ENCODE results near the gene EFNB1. TPM values are rescaled to one million over a fixed set of nuclear protein-coding genes. Genes with fewer than 3 reads are reported as not detected.

The EFNB1 gene
- total RNA-seq, 2 donors from 2014 or later, result 77.9 to 92.2 TPM

DNA sequence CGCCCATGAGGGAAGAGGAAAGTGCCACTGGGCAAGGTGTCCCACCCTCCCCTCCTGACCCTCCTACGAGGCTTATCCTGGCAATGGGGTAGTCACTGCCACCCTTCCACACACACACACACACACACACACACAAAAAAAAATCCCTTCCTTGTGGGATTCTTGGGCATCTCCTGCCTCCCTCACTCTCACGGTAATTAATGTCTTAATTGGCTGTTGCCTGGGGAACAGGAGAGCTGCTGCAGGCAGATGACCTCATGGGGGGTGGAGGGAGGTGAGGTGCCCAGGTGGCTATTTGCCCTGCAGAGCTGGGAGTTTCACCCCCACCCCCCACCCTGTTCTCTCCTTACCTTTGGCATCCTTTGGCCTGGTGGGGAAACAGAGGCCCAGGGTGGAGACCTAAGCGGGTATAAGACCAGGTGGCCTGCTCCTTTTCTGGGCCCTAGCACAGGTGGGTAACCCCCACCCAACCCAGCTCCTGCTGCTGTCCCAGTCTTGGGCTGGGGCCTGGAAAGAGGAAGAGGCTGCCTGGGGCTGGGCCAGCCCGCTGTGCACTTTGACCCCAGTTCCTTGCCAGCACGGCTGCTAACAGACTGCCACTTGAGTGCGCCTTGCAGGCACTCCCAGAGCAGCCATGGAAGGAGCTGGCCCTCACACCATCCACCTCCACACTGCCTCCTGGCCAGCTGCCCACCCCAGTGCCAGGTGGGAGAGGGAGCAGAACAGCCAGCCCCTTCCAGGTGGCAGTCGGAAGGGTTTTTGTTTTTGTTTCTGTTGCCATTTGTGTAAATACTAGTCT is 12.6 kb downstream of the EFNB1 start:
- DNase-seq, result peak; percentile 88
- peak overlapping the region in 1 of 2 donors; percentile 57 for H3K9ac ChIP-seq (ENCODE audit: low read depth in 2 of 2, low read length in 2 of 2)
- no peaks in the 10 kb centered on the region for H3K36me3 ChIP-seq
- H3K4me3 ChIP-seq, result no peak overlapping the region
- peaks cover 14% of the 10 kb centered on the region for H3K4me1 ChIP-seq
- TF ChIP-seq, protein P1, sequence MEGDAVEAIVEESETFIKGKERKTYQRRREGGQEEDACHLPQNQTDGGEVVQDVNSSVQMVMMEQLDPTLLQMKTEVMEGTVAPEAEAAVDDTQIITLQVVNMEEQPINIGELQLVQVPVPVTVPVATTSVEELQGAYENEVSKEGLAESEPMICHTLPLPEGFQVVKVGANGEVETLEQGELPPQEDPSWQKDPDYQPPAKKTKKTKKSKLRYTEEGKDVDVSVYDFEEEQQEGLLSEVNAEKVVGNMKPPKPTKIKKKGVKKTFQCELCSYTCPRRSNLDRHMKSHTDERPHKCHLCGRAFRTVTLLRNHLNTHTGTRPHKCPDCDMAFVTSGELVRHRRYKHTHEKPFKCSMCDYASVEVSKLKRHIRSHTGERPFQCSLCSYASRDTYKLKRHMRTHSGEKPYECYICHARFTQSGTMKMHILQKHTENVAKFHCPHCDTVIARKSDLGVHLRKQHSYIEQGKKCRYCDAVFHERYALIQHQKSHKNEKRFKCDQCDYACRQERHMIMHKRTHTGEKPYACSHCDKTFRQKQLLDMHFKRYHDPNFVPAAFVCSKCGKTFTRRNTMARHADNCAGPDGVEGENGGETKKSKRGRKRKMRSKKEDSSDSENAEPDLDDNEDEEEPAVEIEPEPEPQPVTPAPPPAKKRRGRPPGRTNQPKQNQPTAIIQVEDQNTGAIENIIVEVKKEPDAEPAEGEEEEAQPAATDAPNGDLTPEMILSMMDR (IDR thresholded peaks at IDR 0.05), result no peak
- H3K27ac ChIP-seq, result peak overlapping the region; percentile 66
- H3K9me3 ChIP-seq, result no peaks in the 10 kb centered on the region
- intact Hi-C loops (cut with DNase I), result no loop called here
- no peaks in the 10 kb centered on the region for H3K27me3 ChIP-seq

DNA sequence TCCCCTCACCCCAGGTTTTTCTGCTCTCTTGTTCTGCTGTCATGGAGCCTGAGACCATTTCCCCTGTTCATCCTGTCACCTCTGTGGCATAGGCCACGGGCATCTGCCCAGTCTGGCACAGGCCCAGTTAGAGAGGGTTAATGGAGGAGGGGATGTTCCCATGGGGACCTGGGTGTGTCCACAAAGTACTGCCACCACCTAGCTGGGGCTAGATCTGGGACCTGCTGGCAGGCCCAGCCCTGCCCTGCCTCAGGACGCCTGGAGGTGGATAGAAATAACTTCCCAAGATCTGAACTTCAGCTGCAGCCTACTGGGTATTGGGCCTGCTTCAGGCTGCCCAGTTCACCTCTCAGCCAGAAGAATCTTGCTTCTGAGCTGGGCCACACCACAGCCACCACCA is 13.5 kb downstream of the EFNB1 start:
- intact Hi-C loops (cut with DNase I), result no loop called here
- Histone ChIP-seq H3K27me3 (no peaks in the 10 kb centered on the region), H3K27ac (peak overlapping the region; percentile 66), H3K9ac (ENCODE audit: low read depth in 2 of 2, low read length in 2 of 2) (peak overlapping the region in 1 of 2 donors; percentile 66), H3K4me3 (no peak overlapping the region), H3K36me3 (no peaks in the 10 kb centered on the region), H3K9me3 (no peaks in the 10 kb centered on the region), H3K4me1 (peaks cover 14% of the 10 kb centered on the region)
- TF ChIP-seq, protein P1 (IDR thresholded peaks at IDR 0.05), result no peak
- DNase-seq, result peak; percentile 77

DNA sequence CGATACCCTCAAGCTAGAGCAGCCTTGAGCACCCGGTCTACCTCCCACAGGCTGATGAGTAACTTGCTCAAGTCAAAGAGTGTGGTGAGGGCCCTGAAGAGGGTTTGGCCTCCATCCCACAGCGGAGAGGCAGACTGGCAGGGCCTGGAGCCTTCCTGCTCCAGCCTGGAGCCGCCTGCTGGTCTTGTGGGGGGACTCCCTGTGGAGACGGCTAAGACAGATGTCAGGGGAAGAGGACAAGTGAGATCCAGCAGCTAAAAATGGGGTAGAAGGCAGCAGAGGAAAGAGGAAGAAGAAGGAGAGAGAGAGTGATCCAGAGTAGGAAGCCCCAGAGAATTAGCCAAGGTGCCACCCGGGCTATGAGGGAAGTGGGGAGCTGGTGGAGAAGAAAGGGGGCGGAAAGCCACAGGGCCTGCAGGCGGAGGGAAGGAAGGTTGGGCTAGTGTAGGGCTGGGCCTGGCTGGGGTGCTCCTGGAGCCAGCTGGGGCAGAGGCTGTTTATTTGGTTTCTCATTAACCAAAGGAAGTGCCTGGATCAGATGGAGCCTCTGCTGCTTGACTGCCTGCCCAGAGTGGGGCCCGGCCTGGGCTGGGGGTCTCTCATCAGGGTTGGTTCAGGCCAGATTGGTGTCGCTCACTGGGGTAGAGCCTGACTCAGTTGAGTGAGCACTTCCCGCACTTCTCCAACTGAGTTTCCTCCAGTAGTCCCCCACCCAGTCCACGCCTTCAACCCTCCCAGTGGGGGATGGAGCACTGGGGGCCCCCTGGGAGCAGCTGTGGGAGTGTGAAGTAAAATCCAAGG is 14.2 kb downstream of the EFNB1 start:
- no peaks in the 10 kb centered on the region for H3K27me3 ChIP-seq
- no peaks in the 10 kb centered on the region for H3K36me3 ChIP-seq
- peak; percentile 64 for DNase-seq
- H3K4me1 ChIP-seq, result peaks cover 14% of the 10 kb centered on the region
- TF ChIP-seq, protein P1 (IDR thresholded peaks at IDR 0.05), result no peak
- H3K27ac ChIP-seq, result peak overlapping the region; percentile 66
- peak overlapping the region in 1 of 2 donors; percentile 66 for H3K9ac ChIP-seq (ENCODE audit: low read depth in 2 of 2, low read length in 2 of 2)
- intact Hi-C loops (cut with DNase I), result no loop called here
- no peaks in the 10 kb centered on the region for H3K9me3 ChIP-seq
- no peak overlapping the region for H3K4me3 ChIP-seq

DNA sequence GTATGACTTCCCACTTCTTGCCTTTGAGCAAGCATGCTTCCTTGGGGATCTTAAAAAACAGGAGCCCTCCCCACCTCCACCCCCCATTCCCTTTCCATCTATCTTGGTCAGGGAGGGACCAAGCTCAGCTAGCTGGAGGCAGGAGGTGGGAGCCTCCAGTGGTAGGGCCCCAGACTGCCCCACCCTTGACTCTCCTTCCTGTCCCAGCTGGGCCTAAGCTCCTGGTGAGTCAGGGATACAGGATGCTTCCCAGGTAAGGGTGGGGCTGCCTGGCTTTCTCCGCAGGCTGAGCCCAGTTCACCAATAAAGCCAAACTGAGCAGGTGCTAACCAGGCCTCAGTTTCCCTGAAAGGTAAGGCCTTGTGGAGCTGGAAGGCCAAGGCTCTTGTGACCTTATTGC is 15.2 kb downstream of the EFNB1 start:
- DNase-seq, result peak; percentile 43
- H3K4me3 ChIP-seq, result no peak overlapping the region
- H3K9me3 ChIP-seq, result no peaks in the 10 kb centered on the region
- intact Hi-C loops (cut with DNase I), result no loop called here
- TF ChIP-seq, protein P1 (IDR thresholded peaks at IDR 0.05), result no peak
- no peak overlapping the region for H3K9ac ChIP-seq (ENCODE audit: low read depth in 2 of 2, low read length in 2 of 2)
- peaks cover 14% of the 10 kb centered on the region for H3K4me1 ChIP-seq
- H3K27me3 ChIP-seq, result no peaks in the 10 kb centered on the region
- peak overlapping the region; percentile 66 for H3K27ac ChIP-seq
- H3K36me3 ChIP-seq, result no peaks in the 10 kb centered on the region

DNA sequence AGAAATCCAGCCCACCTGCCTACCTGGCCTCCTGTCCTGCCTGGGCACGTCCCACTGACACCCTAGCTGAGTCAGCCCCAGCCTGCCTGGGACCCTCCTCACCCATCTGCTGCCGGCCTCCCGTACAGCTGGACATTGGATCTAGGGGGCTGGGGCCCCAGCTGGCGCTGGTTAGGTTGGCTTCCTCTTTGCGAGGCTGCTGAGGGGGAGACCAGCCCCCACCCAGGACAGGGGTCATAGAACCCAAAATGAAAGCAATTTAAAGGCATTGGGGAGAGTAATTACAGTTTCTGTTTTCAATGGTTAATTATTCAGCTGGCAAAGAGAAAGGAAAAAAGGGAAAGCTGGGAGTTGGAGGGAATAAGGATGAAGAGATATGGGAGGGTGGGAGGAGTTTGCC is 15.8 kb downstream of the EFNB1 start:
- intact Hi-C loops (cut with DNase I), result no loop called here
- TF ChIP-seq, protein P1 (IDR thresholded peaks at IDR 0.05), result no peak
- H3K4me3 ChIP-seq, result no peak overlapping the region
- H3K4me1 ChIP-seq, result peaks cover 14% of the 10 kb centered on the region
- no peak overlapping the region for H3K9ac ChIP-seq (ENCODE audit: low read depth in 2 of 2, low read length in 2 of 2)
- H3K9me3 ChIP-seq, result no peaks in the 10 kb centered on the region
- H3K36me3 ChIP-seq, result no peaks in the 10 kb centered on the region
- no peak for DNase-seq
- H3K27me3 ChIP-seq, result no peaks in the 10 kb centered on the region
- H3K27ac ChIP-seq, result no peak overlapping the region

All from colonic mucosa (tissue), 4 donors.